Breast epithelium (tissue), 4 donors: ENCODE data around the gene AOPEP. TPM values are rescaled to one million over a fixed set of nuclear protein-coding genes. Genes with fewer than 3 reads are reported as not detected.

Source experiments
- DNase-seq, 2 donors: peaks; one replicate each; pipeline ENCODE4 v3.0.0-alpha.2; 2019; ENCODE audit warnings: low spot score in 2 of 2
- H3K27ac ChIP-seq, 2 donors: fragments of 200-600 bp; sonication (generic) in 1 of 2; one replicate each; pipeline ENCODE4 v1.5.1; 2016 to 2019; ENCODE audit warnings: mild to moderate bottlenecking in 1 of 2
- H3K27me3 ChIP-seq, 2 donors: fragments of 200-600 bp; sonication (generic) in 1 of 2; one replicate each; pipeline versions ENCODE4 v1.5.1 to v1.6.0; 2017 to 2019; ENCODE audit warnings: control low read depth in 1 of 2, mild to moderate bottlenecking in 1 of 2
- H3K36me3 ChIP-seq: fragments of 200-600 bp; one replicate; pipeline ENCODE4 v1.5.1; 2019
- H3K4me1 ChIP-seq, 2 donors: fragments of 200-600 bp; sonication (generic); one replicate each; pipeline ENCODE4 v1.5.1; 2016 to 2019; ENCODE audit warnings: control low read depth in 1 of 2
- H3K4me3 ChIP-seq, 3 donors: fragments of 200-600 bp; sonication (generic); 1 replicate in 2 of 3; 2 replicates in 1 of 3; pipeline ENCODE4 v1.5.1; 2016 to 2019; ENCODE audit warnings: mild to moderate bottlenecking in 3 of 3, moderate library complexity in 2 of 3
- H3K9me3 ChIP-seq, 2 donors: fragments of 200-600 bp; sonication (generic) in 1 of 2; one replicate each; pipeline ENCODE4 v1.5.1; 2016 to 2019; ENCODE audit warnings: control low read depth in 1 of 2
- CTCF ChIP-seq, 3 donors: fragments of 450-650 bp; IDR thresholded peaks; one replicate each; pipeline ENCODE4 v1.5.1; 2016 to 2017; ENCODE audit warnings: antibody characterized with exemption in 3 of 3, mild to moderate bottlenecking in 3 of 3, moderate library complexity in 3 of 3
- POLR2A ChIP-seq: fragments of 450-650 bp; IDR thresholded peaks from one replicate; pipeline ENCODE4 v1.6.1; 2016; ENCODE audit warnings: antibody characterized with exemption, mild to moderate bottlenecking, moderate library complexity
- POLR2AphosphoS5 ChIP-seq, 3 donors: sonication (generic); formaldehyde crosslinking; IDR thresholded peaks; one replicate each; pipeline ENCODE4 v1.6.1; 2017; ENCODE audit warnings: antibody characterized with exemption in 3 of 3
- intact Hi-C: fragments of 100-400 bp; cut with DNase I; formaldehyde crosslinking; loops from one replicate; pipeline ENCODE4 v1.15.1; 2023; ENCODE audit warnings: low total_unique reads
- total RNA-seq, 3 donors: library from RNA; depleted of rRNA; stranded (reverse); fragments of >200 nt; gene quantifications; one replicate each; pipeline ENCODE4 v1.1.0, GENCODE V29; 2016

The AOPEP gene
- total RNA-seq, 3 donors from 2014 or later = 15.5 to 94.1 (median 87.5) TPM

- H3K4me3 ChIP-seq = no peak overlapping the region
- H3K4me1 ChIP-seq = no peaks in the 10 kb centered on the region
- TF ChIP-seq CTCF (IDR thresholded peaks at IDR 0.05) (no peak), POLR2AphosphoS5 (IDR thresholded peaks at IDR 0.05) (no peak)
- H3K27ac ChIP-seq = no peak overlapping the region
- H3K27me3 ChIP-seq = no peaks in the 10 kb centered on the region
- no peaks in the 10 kb centered on the region for H3K36me3 ChIP-seq
- H3K9me3 ChIP-seq = no peaks in the 10 kb centered on the region
- intact Hi-C loops = no loop called here
- no peak for DNase-seq
Measured at GRCh38 chr9:94767331-94768072, 41.0 kb downstream of the AOPEP start.

- no peaks in the 10 kb centered on the region for H3K27me3 ChIP-seq
- no peak for DNase-seq
- TF ChIP-seq POLR2A (no peak), POLR2AphosphoS5 (IDR thresholded peaks at IDR 0.05) (no peak), CTCF (IDR thresholded peaks at IDR 0.05) (no peak)
- intact Hi-C loops = no loop called here
- H3K4me3 ChIP-seq = no peak overlapping the region
- no peaks in the 10 kb centered on the region for H3K4me1 ChIP-seq
- no peaks in the 10 kb centered on the region for H3K36me3 ChIP-seq
- H3K9me3 ChIP-seq = no peaks in the 10 kb centered on the region
- H3K27ac ChIP-seq = no peak overlapping the region
Measured at GRCh38 chr9:94768766-94769165, 42.3 kb downstream of the AOPEP start.

- TF ChIP-seq CTCF (IDR thresholded peaks at IDR 0.05) = no peak
- TF ChIP-seq POLR2AphosphoS5 (IDR thresholded peaks at IDR 0.05) = no peak
- no peak for TF ChIP-seq POLR2A
- Histone ChIP-seq H3K4me3 (no peak overlapping the region), H3K27me3 (no peaks in the 10 kb centered on the region), H3K36me3 (no peaks in the 10 kb centered on the region), H3K4me1 (no peaks in the 10 kb centered on the region), H3K27ac (no peak overlapping the region), H3K9me3 (no peaks in the 10 kb centered on the region)
- intact Hi-C loops = no loop called here
- no peak for DNase-seq
Measured at GRCh38 chr9:94770334-94770733, 43.8 kb downstream of the AOPEP start.

- TF ChIP-seq POLR2AphosphoS5 (IDR thresholded peaks at IDR 0.05) (no peak), CTCF (IDR thresholded peaks at IDR 0.05) (no peak), POLR2A (no peak)
- intact Hi-C loops = no loop called here
- Histone ChIP-seq H3K9me3 (no peaks in the 10 kb centered on the region), H3K36me3 (no peaks in the 10 kb centered on the region), H3K4me3 (no peak overlapping the region), H3K27ac (no peak overlapping the region), H3K4me1 (no peaks in the 10 kb centered on the region), H3K27me3 (no peaks in the 10 kb centered on the region)
- no peak for DNase-seq
Measured at GRCh38 chr9:94771096-94771495, 44.6 kb downstream of the AOPEP start.

GRCh38 chr9:94772144-94772543 is 45.6 kb downstream of the AOPEP start:
- Histone ChIP-seq H3K27ac (no peak overlapping the region), H3K4me3 (no peak overlapping the region), H3K9me3 (no peaks in the 10 kb centered on the region), H3K27me3 (no peaks in the 10 kb centered on the region), H3K4me1 (no peaks in the 10 kb centered on the region), H3K36me3 (no peaks in the 10 kb centered on the region)
- intact Hi-C loops = no loop called here
- TF ChIP-seq POLR2AphosphoS5 (IDR thresholded peaks at IDR 0.05) (no peak), POLR2A (no peak), CTCF (IDR thresholded peaks at IDR 0.05) (no peak)
- DNase-seq = no peak
